Immature natural killer cell (primary cell): ENCODE measurements around the gene CYP3A7. TPM values are rescaled to one million over a fixed set of nuclear protein-coding genes. Genes with fewer than 3 reads are reported as not detected.
"Not testable (repeated sequence)": the region's sequence is repeated elsewhere in the genome, so short reads cannot be mapped to it uniquely, and the experiment has no call there.

Experiments used
- DNase-seq, 3 donors: peaks; one replicate each; pipeline ENCODE4 v3.0.0; 2022; ENCODE audit warnings: mixed read lengths in 1 of 3
- H3K27ac Mint-ChIP-seq, 6 donors: one replicate each; pipeline ENCODE4 v1.8.0; 2020; ENCODE audit warnings: mixed read lengths in 6 of 6, mild to moderate bottlenecking in 5 of 6, inconsistent platforms in 4 of 6, moderate library complexity in 3 of 6
- H3K27me3 Mint-ChIP-seq, 3 donors: one replicate each; pipeline ENCODE4 v1.8.0; 2020 to 2021; ENCODE audit warnings: low read depth in 3 of 3, mild to moderate bottlenecking in 3 of 3, mixed read lengths in 3 of 3, moderate library complexity in 3 of 3, inconsistent platforms in 1 of 3
- H3K36me3 Mint-ChIP-seq, 3 donors: one replicate each; pipeline ENCODE4 v1.8.0; 2020; ENCODE audit warnings: mixed read lengths in 3 of 3, inconsistent platforms in 2 of 3, mild to moderate bottlenecking in 2 of 3
- H3K4me1 Mint-ChIP-seq, 2 donors: one replicate each; pipeline ENCODE4 v1.8.0; 2020; ENCODE audit warnings: inconsistent platforms in 2 of 2, mild to moderate bottlenecking in 2 of 2, mixed read lengths in 2 of 2, moderate library complexity in 1 of 2
- H3K4me3 Mint-ChIP-seq, 5 donors: one replicate each; pipeline ENCODE4 v1.8.0; 2020; ENCODE audit warnings: mild to moderate bottlenecking in 5 of 5, mixed read lengths in 5 of 5, inconsistent platforms in 3 of 5, moderate library complexity in 3 of 5
- H3K9me3 Mint-ChIP-seq, 6 donors: one replicate each; pipeline ENCODE4 v1.8.0; 2020; ENCODE audit warnings: mild to moderate bottlenecking in 6 of 6, mixed read lengths in 6 of 6, inconsistent platforms in 4 of 6, moderate library complexity in 3 of 6
- polyA plus RNA-seq, 3 donors: library from polyadenylated mRNA; unstranded; fragments of 300-500 nt; fragmentation: Illumina TruSeq; gene quantifications; one replicate each; pipeline ENCODE4 v1.2.3, GENCODE V29; 2021

The CYP3A7 gene
- polyA plus RNA-seq, 3 donors from 2014 or later = not detected

- Mint-ChIP-seq H3K27ac (no peak overlapping the region), H3K27me3 (no peaks in the 10 kb centered on the region), H3K36me3 (peaks cover 8 to 41% (median 29%) of the 10 kb centered on the region in 3 donors), H3K4me3 (no peak overlapping the region), H3K9me3 (no peaks in the 10 kb centered on the region), H3K4me1 (no peaks in the 10 kb centered on the region)
- DNase-seq = no peak
These were observed 69.5 kb downstream of the CYP3A7 start for GRCh38 chr7:99665312-99666012.

GRCh38 chr7:99657879-99658278 is 77.1 kb downstream of the CYP3A7 start:
- peaks cover 4 to 25% (median 19%) of the 10 kb centered on the region in 3 donors for H3K36me3 Mint-ChIP-seq
- not testable (repeated sequence) for H3K4me1 Mint-ChIP-seq, DNase-seq

More at GRCh38 chr7:99657879-99658278, 77.1 kb downstream of the CYP3A7 start:
- not testable (repeated sequence) for H3K27me3 Mint-ChIP-seq, H3K27ac Mint-ChIP-seq, H3K9me3 Mint-ChIP-seq, H3K4me3 Mint-ChIP-seq

Other genes starting within 250 kb of the CYP3A7 start
- gene ZNF394, start 234.9 kb downstream of the CYP3A7 start, polyA plus RNA-seq = 10 to 100 TPM; 68.6 to 91.7 (median 76.0) TPM
- 1 to 10 TPM; 3.2 to 9.4 (median 4.6) TPM for gene ZKSCAN5, start 230.5 kb downstream of the CYP3A7 start, polyA plus RNA-seq
- 1 to 10 TPM in 2 of 3 donors, not detected in 1; 1.9 to 4.7 TPM for gene FAM200A, start 183.1 kb downstream of the CYP3A7 start, polyA plus RNA-seq
- 10 to 100 TPM; 69.8 to 98.9 (median 75.0) TPM for gene ZNF655, start 176.6 kb downstream of the CYP3A7 start, polyA plus RNA-seq
- 1 to 10 TPM; 1.3 to 6.5 (median 2.8) TPM for gene TMEM225B, start 136.9 kb downstream of the CYP3A7 start, polyA plus RNA-seq
- 10 to 100 TPM in 1 of 3 donors, 1 to 10 TPM in 2; 7.6 to 14.9 (median 9.6) TPM for gene ZSCAN25, start 118.2 kb downstream of the CYP3A7 start, polyA plus RNA-seq
- gene CYP3A5, start 55.2 kb downstream of the CYP3A7 start, polyA plus RNA-seq = under 1 TPM in 1 of 3 donors, not detected in 2; 0.35 TPM
- gene CYP3A4, start 49.0 kb upstream of the CYP3A7 start, polyA plus RNA-seq = not detected
- not detected for gene CYP3A43, start 92.8 kb upstream of the CYP3A7 start, polyA plus RNA-seq
- not detected for gene OR2AE1, start 141.8 kb upstream of the CYP3A7 start, polyA plus RNA-seq
- gene TRIM4, start 184.3 kb upstream of the CYP3A7 start, polyA plus RNA-seq = 10 to 100 TPM; 14.0 to 23.9 (median 14.7) TPM
- gene GJC3, start 194.4 kb upstream of the CYP3A7 start, polyA plus RNA-seq = not detected
- not detected for gene AZGP1, start 240.8 kb upstream of the CYP3A7 start, polyA plus RNA-seq